Retinal pigment epithelial cell (primary cell): Measurements from ENCODE around the gene METRN.

Experiments
- DNase-seq: peaks from one replicate; pipeline ENCODE4 v3.0.0-alpha.2; 2010; ENCODE audit warnings: low read depth
- H3K4me3 ChIP-seq: 2 replicates; pipeline ENCODE4 v1.5.1; 2011; ENCODE audit warnings: mild to moderate bottlenecking, low read length, control low read depth, moderate library complexity
- TF ChIP-seq, protein P1 (sequence below): conservative IDR thresholded peaks from 2 replicates; pipeline ENCODE4 v1.5.1; 2011; ENCODE audit warnings: low read depth, low read length, control low read depth, inconsistent platforms

Gene METRN

DNA sequence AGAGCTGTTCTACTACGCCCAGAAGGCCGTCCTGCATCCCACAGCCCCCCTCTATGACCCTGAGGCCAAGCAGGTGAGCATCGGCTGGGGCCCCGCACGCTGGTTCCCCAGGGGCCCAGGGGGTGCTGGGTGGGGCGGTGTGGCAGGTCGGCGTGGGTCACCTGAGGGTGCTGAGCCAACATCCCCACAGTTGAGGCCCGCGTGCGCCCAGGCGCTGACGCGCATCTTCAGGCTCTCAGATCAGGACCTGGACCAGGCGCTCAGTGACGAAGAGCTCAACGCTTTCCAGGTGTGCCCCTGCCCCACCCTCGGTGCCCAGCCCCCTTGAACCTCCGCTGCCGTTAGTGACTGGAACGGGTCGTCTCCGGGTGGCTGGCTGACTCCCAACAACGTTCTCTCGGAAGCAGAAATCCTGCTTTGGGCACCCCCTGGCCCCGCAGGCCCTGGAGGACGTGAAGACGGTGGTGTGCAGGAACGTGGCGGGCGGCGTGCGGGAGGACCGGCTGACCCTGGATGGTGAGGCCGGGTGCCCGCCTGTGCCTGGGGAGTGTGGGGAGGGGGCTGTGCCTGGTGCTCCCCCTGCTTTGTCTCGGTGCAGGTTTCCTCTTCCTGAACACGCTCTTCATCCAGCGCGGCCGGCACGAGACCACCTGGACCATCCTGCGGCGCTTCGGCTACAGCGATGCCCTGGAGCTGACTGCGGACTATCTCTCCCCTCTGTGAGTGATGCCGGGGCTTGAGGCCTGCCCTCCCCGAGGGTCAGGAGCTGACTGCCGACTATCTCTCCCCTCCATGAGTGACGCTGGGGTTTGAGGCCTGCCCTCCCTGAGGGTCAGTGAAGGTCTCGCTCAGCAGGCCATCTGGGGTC is 44.2 kb upstream of the METRN start:
- TF ChIP-seq, protein P1, sequence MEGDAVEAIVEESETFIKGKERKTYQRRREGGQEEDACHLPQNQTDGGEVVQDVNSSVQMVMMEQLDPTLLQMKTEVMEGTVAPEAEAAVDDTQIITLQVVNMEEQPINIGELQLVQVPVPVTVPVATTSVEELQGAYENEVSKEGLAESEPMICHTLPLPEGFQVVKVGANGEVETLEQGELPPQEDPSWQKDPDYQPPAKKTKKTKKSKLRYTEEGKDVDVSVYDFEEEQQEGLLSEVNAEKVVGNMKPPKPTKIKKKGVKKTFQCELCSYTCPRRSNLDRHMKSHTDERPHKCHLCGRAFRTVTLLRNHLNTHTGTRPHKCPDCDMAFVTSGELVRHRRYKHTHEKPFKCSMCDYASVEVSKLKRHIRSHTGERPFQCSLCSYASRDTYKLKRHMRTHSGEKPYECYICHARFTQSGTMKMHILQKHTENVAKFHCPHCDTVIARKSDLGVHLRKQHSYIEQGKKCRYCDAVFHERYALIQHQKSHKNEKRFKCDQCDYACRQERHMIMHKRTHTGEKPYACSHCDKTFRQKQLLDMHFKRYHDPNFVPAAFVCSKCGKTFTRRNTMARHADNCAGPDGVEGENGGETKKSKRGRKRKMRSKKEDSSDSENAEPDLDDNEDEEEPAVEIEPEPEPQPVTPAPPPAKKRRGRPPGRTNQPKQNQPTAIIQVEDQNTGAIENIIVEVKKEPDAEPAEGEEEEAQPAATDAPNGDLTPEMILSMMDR: no peak
- no peak for DNase-seq
- H3K4me3 ChIP-seq: no peak overlapping the region

DNA sequence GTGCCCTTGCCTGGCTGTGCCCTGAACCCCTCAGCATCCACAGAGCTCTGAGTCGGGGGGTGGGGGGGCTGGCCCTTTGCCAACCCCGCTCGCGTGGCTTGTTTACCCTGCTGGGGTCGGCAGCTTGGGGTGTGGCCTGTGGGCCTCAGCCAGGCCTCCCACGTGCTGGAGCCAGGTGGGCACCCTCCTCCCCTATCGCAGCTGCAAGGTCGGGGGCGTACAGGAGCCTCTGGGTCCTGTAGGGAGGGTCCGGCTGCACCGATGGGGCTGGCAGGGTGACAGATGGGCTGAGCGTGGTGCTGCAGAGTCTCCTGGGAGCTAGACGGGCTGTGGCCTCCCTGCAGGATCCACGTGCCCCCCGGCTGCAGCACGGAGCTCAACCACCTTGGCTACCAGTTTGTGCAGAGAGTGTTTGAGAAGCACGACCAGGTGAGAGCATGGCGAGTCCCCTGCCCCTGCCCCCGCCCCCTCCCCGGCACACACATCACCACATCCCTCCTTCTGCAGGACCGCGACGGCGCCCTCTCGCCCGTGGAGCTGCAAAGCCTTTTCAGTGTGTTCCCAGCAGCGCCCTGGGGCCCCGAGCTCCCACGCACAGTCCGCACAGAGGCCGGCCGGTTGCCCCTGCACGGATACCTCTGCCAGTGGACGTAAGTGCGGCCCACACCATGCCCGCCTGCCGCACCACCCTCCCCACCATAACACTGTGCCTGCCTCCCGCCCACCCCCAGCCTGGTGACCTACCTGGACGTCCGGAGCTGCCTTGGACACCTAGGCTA is 43.4 kb upstream of the METRN start:
- no peak for DNase-seq

GRCh38 chr16:672371-672770 is 42.5 kb upstream of the METRN start:
- TF ChIP-seq, protein P1: no peak
- H3K4me3 ChIP-seq: no peak overlapping the region
- DNase-seq: no peak

More for the DNA sequence above, 43.4 kb upstream of the METRN start:
- TF ChIP-seq, protein P1: no peak
- H3K4me3 ChIP-seq: no peak overlapping the region

GRCh38 chr16:672851-673250 is 42.1 kb upstream of the METRN start:
- DNase-seq: no peak
- H3K4me3 ChIP-seq: no peak overlapping the region
- TF ChIP-seq, protein P1: no peak

- TF ChIP-seq, protein P1: no peak
- H3K4me3 ChIP-seq: no peak overlapping the region
- DNase-seq: no peak
Observed at GRCh38 chr16:673399-673991, 41.4 kb upstream of the METRN start.

- no peak overlapping the region for H3K4me3 ChIP-seq
- no peak for DNase-seq
- TF ChIP-seq, protein P1: no peak
Observed at GRCh38 chr16:674214-674881, 40.6 kb upstream of the METRN start.
